Measurements from ENCODE around the gene GET3. TPM values are rescaled to one million over a fixed set of nuclear protein-coding genes. Genes with fewer than 3 reads are reported as not detected.

The GET3 gene
- total and polyA plus RNA-seq, 2 of the 4 experiments (the other 2 are of a cell fraction), result 129 to 152 TPM

DNA sequence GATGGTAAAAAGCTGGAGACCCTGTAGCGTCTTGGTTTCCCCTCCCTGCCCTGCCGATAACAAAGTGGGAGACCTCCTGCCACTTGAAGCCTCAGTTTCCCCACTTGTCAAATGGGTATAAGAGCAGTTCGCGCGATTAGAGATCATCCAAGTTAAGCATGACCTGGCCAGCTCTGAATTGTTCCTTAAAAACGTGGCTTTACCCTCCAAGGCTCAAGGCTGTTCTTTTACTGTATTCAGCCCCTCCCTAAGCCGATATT is 14.0 kb upstream of the GET3 start:
- Histone ChIP-seq H3K27ac (ENCODE audit: insufficient read depth, low read length) (peak overlapping the region; percentile 68), H2AK5ac (ENCODE audit: low read depth, low read length) (peak overlapping the region; percentile 80), H3K9ac (ENCODE audit: low read depth, low read length) (peak overlapping the region; percentile 69), H2BK20ac (ENCODE audit: low read depth, low read length) (no peak overlapping the region), H3K36me3 (ENCODE audit: control insufficient read depth, insufficient read depth, low read length) (peaks cover 12% of the 10 kb centered on the region), H3K79me1 (ENCODE audit: low read depth in 1 of 2, low read length in 2 of 2) (peaks cover 15 to 49% of the 10 kb centered on the region in 2 experiments; a peak in 3 of 4 replicates), H3K14ac (replicated peaks; ENCODE audit: low read depth, low read length) (peak overlapping the region; percentile 79), H4K8ac (ENCODE audit: low read depth in 2 of 2, low read length in 2 of 2) (peak overlapping the region; percentile 83 to 95), H2BK15ac (ENCODE audit: low read depth, low read length) (peak overlapping the region; percentile 10; the same call in 1 of the 3 replicates), H3K18ac (ENCODE audit: low read depth, low read length) (no peak overlapping the region), H2AK9ac (replicated peaks; ENCODE audit: low read depth, low read length, poor library complexity) (peak overlapping the region; percentile 99), H3K4me1 (ENCODE audit: control insufficient read depth, insufficient read depth, low read length) (peaks cover 4% of the 10 kb centered on the region), H4K91ac (ENCODE audit: insufficient read depth, low read depth, low read length) (peak overlapping the region; percentile 75), H2BK5ac (ENCODE audit: low read depth, low read length, poor library complexity, severe bottlenecking) (peak overlapping the region; percentile 68), H4K20me1 (ENCODE audit: insufficient read depth, low read length) (0 out of 2 replicates have a peak, but pooled peaks cover 8% of the 10 kb centered on the region), H3K4ac (ENCODE audit: low read depth, low read length) (peak overlapping the region; percentile 85), H3K4me3 (ENCODE audit: insufficient read depth, low read depth, low read length) (peak overlapping the region; percentile 53), H2AFZ (replicated peaks; ENCODE audit: low read length, poor library complexity) (peak overlapping the region; percentile 94), H2BK120ac (ENCODE audit: low read depth, low read length) (peak overlapping the region; percentile 35), H3K9me1 (ENCODE audit: insufficient read depth, low read length) (peaks cover 10% of the 10 kb centered on the region; the same call in 1 of the 2 replicates), H3K27me3 (ENCODE audit: control insufficient read depth, insufficient read depth, low read length) (no peaks in the 10 kb centered on the region), H3K56ac (ENCODE audit: extremely low read depth, insufficient read depth, low read length) (peak overlapping the region; percentile 91), H3K9me3 (ENCODE audit: control insufficient read depth, insufficient read depth, low read length) (no peaks in the 10 kb centered on the region), H4K5ac (ENCODE audit: low read depth, low read length) (peak overlapping the region; percentile 73), H3K4me2 (ENCODE audit: low read depth, low read length) (peak overlapping the region; percentile 88), H3K23ac (ENCODE audit: low read depth, low read length) (peak overlapping the region; percentile 95)
- dilution Hi-C loops (cut with HindIII; ENCODE audit: low sequenced_read_pairs, unreplicated experiment) (no loop called here), in situ Hi-C loops (cut with MboI; ENCODE audit: low sequenced_read_pairs) (no loop called here), intact Hi-C loops (cut with micrococcal nuclease) (no loop called here)
- BruUV-seq (replicated peaks), result no TSS peak
- TF ChIP-seq MAZ (IDR thresholded peaks at IDR 0.05; ENCODE audit: borderline replicate concordance, low read depth, low read length) (no peak), POLR2A (IDR thresholded peaks at IDR 0.05; ENCODE audit: low read depth, low read length) (0 out of 2 replicates have a peak, but pooled peaks have one; percentile 6)
- DNase-seq, result peak; percentile 12
- ATAC-seq (ENCODE audit: low read depth), result no peak
- WGBS, 2 experiments (ENCODE audit: extremely low coverage in 2 of 2, insufficient read length in 1 of 2), result 0% methylated on average over 3 of the region's 7 CpGs; no CpG with 5 or more reads in 1 of the 2 experiments
- ChIA-PET CTCF (interaction anchor here (0.6 to 2.2 kb wide), 4 partner anchors 10 to 1077 kb away, joined by 3 to 8 read pairs (median 5); partner anchors contain the start of gene TRIR), POLR2A (ENCODE audit: unreplicated experiment) (interaction anchor here (0.5 to 0.8 kb wide), 2 partner anchors 11 to 104 kb away, joined by 8 read pairs; partner anchors contain the start of gene TRIR)
